T1000 (cell line): ENCODE results near the gene LTC4S.
A peak's percentile ranks its signal among the peaks of the same experiment; 100 is the strongest.

Source experiments
- DNase-seq: peaks from one replicate; lab custom pipeline; 2025; ENCODE audit warnings: mixed read lengths; lab: John Stamatoyannopoulos, UW

Gene LTC4S

DNA sequence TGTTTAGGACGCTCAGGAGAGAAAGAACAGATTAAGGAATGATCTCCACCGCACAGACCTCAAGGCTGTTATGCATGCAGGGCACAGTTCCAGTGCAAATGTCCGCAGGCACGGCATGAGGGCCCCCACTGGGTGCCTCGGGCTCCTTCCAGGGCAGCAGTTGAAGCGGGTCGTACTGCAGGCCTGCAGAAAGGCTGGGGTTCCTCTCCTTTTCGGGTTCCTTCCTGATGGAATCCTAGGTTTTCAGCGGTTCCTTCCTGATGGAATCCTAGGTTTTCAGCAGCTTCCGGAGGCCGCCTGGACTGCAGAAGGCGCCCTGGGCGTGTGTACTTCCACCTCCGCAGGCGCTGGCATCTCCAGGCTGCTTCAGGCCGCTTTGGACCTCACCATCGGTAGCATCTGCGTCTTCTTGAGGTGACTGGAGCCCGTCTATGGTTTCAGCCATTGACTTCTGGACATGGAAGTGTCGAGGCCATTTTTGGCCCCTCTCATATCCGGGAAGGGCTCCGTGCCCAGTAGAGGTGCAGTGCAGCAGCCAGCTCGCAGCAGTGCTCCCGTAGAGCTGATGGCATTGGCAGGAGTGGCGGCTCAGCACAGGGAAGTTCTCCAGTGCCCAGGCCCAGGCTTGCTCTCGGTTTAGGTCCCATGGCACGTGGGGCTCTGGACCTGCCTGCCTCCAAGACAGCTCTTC, 18.5 kb downstream of the LTC4S start:
- no peak for DNase-seq

DNA sequence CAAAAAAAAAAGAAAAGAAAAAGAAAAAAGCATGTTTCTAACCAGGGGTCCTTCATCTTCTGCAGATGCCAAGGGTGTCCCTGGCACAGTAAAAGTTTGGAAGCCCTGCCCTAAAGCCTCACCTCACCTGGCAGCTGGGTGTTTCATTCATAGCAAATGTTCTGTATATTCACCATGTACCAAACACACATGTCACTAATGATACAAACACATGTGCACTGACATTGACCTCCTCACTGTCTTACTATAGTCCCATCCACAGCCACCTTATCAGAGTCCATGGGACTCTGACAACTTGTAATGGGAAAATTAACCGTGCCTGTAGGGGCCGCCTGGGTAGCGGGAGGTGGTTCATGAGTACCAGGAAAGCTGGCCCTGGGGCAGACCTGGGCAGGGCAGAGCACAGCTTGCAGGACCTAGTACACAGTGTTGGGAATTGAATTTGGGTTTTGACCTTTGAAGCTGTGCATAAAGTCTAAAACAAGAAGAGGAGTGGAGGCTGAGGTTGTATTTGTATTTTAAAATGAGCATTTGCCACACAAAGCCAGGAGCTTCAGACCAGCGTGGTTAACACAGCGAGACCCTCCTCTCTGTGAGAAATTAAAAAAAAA, 19.3 kb downstream of the LTC4S start:
- no peak for DNase-seq

DNA sequence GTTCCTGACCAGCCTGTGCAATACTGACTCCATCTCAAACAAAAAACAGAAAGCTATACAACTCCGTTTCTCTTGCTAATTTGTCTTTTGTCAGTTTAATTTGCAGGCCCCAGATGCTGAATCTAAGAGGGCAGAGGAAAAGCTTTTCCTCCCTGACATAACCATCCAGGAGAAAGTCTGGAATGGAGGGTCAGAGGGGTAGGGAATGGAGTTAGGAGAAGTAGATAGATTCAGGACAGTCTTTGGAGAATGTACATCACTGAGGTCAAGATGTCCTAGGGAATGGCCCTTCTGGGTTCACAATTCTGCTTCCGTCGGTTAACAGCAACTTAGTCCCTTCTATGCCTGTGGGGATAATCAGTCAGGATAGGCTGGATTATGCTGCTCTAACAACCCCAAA, 20.3 kb downstream of the LTC4S start:
- no peak for DNase-seq

DNA sequence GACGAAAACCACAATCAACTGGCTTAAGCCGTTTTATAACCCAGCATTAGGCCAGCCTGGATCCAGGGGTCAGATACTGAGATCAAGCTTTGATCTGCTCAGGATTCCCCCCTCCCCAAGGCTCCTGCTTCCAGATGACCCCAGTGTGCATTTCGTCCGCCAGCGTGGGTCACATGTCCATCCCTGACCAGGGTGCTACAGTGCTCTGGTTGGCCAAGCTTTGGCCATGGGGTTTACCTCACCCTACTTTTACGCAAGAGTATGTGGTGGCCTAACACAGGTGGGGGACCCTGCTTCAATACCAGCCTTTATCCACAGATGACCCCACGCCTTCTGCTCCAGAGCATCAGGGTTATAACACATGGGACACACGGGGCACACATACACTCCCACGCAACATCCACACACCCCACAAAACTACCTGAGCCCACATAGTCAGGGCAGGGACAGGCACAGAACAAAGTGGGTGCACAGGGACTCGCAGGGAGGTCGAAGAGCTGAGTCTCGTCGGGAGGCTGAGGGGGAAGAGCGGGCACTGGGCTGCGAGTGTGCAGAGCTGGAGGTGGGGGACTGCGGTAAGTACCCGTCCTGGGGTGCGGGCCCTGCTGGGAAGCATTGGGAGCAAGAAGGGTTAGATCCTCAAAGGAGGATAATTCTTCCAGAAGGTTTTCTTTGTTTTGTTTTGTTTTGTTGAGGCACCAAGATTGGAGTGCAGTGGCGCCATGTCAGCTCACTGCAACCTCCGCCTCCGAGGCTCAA, 21.9 kb downstream of the LTC4S start:
- DNase-seq: no peak

DNA sequence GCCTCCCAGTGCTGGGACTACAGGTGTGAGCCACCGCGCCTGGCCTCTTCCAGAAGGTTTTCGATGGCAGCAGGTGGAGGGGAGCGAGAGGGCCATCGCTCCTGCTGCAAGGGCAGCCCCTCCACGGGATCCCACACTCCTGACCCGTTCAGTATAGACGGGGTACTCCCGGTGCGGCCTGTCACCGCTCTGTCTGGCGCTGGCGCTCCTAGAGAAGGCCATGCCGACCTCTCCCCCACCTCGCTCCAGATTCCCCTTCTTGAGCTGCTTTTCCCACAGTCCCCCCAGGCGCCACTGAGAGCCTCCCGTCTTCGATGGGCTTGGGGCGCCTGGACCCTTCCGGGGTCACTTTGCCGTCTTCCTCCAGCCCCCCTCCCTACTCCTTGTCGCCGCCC, 22.6 kb downstream of the LTC4S start:
- no peak for DNase-seq

DNA sequence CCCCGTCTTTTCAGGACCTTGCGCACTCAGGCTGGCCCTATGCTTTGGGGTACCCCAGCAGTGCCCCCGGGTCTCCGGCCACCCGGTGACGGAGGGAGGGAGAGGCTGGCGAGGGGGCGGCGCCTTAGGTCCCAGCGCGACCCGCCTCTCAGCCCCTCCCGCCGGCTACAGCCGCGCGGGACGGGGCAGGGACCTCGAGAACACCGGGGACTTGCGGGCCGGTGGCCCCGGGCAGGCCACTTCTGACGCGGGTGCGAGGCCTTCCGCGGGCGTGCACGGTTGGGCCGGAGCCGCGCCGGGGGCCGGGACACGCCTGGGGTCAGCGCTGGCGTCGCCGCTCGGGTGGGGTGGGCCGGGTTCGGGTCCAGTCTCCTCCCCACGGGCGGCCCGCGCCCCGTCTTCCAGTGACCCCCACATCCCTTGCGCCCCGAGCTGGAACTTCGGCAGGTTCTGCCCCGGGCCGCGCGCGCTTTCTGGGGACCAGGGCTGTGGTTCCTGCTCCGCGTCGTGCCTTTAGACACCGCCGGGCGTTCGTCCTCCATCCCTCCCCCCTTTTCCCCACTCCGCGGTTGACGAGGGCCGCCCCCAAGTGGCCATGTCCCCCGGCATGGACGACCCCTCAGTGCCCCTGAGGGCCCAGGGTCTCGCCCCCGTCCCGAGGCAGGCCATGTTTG, 23.1 kb downstream of the LTC4S start:
- DNase-seq: no peak

DNA sequence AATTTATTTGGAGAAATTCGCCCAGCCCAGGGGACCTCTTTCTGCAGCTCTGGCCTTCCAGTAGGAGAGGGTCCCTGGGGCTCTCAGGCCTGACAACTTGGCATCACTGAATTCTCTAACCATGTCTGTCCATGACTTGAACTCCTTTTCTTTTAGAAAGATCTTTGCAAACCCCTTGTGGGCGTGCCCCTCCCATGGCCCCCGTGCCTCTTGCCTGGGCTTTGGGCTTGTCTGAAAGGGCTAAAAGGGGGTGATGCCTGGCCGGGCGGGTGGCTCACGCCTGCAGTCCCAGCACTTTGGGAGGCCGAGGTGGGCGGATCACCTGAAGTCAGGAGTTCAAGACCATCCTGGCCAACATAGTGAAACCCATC, 23.7 kb downstream of the LTC4S start:
- no peak for DNase-seq

DNA sequence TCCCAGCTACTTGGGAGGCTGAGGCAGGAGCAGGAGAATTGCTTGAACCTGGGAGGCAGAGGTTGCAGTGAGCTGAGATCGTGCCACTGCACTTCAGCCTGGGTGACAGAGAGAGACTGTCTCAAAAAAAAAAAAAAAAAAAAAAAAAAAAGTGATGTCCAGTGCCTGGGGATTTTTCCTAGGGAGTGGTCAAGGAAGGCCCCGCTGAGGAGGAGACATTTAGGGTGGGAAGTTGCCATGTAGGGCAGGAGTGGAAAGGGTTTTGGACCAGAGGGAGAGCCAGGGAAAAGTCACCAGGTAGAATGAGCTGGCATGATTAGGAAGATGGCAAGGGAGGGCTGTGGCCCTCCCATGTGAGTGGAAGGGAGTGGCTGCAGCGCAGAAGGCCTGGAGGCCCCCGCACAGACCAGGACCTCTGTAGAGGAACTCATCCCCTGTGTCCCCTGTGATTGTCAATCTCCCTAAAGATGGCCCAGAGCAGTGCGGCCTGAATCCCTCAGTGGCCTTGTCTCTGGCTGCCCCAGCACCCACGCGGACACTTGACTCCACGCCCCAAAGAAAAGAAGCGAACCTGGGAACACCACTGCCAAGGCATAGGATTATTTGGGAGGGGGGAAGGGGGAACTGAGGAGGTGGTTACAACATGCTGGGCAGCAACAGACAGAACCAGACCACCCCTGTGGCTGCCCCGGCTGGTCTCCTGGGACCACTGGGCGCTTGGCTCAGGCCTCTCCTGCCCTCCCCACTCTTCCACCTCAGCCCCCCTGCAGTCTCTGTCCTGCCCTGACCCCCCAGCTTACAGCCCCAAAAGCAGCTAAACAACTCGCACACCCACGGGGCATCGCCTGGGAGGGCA, 24.3 kb downstream of the LTC4S start:
- DNase-seq: no peak

DNA sequence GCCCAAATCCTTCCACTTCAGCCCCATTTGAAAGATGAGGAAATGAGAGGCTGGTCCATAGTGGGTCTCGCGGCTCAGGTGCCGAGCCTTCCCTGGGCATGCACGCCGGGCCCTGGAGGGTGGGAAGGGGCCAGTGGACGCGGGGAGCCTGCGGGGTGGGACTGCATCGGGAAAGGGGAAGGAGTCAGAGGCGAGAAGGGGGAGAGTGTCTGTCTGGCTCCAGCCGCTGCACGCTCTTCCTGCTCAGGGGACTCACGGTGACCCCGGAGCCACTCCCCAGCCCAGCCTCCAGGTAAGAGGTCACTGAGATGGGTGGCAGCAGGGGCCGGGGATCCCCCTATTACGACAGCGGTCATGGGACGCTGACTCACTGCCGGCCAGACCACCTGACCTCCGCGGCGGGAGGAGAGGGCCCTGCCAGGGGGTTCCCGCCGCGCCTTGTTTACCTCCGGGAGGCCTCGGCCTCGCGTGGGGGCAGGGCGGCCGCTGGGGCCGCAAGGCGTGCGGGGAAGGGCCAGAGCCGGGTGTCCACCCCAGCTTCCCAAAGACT, 25.0 kb downstream of the LTC4S start:
- DNase-seq: peak; percentile 84

DNA sequence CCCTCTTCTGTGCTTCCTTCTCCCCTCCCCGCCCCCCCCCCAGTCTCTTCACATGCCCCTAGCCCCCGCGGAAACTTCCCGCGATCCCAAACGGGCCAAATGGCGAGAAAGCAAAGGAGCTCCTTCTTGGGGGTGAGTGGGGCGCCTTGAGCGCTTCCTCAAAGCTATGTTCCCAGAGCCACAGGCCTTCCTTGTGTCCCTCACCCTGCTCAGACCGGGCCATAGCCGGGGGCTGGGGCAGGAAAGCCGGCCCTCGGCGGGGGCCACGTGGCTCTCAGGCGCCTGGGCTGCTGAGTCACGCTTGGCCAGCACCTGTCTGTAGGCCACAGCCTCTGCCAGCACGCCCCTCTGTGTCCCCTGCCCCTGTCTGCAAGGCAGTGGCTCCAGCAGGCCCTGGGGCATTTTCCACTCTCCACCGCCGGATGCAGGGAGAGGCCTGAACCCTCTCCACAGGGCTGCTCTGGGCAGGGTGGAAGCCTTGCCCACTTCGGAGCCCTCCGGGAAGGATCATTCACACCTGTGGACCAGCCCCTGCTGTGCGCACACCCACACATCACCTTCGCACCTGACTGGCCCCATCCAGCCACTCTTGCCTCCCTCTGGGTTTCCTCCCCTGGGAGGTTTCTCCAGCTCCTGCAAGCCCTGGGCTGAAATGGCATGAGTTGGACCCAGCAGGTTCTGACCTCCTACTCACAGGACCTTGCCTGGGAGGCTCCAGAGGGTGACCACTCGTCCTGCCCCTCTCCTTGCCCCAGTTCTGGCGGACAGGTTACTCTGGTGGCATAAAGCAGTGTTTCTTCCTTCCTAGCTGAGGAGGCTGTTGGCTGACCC, 25.7 kb downstream of the LTC4S start:
- peak; percentile 51 for DNase-seq

DNA sequence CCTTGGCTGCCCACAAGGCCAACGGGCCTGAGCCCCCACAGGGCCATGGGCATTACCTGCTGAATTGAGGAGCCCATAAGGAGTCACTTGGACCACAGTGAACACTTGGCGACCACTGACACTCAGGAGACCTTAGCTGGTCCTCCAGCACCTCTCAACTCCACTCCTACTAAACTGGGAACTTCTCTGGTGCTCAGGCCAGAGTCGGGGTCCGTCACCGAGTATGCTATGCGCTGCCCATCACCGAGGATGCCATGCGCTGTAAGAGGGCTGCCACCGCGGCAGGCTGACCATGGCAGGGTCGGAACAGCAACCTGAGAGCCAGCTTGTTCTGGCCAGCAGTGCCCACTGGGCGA, 26.3 kb downstream of the LTC4S start:
- DNase-seq: no peak

DNA sequence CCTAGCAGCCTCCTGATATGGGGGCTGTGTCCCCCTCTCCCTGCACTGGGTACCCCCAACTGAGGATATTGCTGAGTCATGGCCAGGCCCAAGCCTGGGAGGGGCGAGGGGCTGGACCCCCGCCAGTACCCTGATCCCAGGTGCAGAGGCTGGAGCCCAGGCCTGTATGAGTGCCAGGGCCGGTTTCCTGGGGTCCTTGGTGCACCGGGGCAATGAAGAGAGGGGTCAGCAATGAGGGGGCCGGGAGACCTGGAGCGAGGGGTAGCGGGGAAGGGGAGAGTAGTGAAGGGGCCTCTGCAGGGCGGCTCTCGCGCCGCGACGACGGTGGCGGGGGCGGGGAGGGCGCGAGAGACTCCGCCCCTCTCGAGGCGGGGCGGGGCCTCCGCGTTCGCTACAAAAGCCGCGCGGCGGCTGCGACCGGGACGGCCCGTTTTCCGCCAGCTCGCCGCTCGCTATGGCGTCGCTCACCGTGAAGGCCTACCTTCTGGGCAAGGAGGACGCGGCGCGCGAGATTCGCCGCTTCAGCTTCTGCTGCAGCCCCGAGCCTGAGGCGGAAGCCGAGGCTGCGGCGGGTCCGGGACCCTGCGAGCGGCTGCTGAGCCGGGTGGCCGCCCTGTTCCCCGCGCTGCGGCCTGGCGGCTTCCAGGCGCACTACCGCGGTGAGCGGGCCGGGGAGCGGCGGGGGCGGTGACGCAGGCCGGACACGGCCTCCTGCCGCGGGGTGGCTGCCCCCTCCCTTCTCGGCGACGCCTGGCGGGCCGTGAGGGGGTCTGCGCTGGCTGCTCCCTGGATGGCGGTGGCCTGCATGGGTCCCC, 26.9 kb downstream of the LTC4S start, which contains the start of gene SQSTM1:
Gene SQSTM1, plus strand, starts transcription at position 423 of the 815 bp plus-strand sequence. Its CDS starts 32 bp downstream, at position 455.
- DNase-seq: peak; percentile 59

DNA sequence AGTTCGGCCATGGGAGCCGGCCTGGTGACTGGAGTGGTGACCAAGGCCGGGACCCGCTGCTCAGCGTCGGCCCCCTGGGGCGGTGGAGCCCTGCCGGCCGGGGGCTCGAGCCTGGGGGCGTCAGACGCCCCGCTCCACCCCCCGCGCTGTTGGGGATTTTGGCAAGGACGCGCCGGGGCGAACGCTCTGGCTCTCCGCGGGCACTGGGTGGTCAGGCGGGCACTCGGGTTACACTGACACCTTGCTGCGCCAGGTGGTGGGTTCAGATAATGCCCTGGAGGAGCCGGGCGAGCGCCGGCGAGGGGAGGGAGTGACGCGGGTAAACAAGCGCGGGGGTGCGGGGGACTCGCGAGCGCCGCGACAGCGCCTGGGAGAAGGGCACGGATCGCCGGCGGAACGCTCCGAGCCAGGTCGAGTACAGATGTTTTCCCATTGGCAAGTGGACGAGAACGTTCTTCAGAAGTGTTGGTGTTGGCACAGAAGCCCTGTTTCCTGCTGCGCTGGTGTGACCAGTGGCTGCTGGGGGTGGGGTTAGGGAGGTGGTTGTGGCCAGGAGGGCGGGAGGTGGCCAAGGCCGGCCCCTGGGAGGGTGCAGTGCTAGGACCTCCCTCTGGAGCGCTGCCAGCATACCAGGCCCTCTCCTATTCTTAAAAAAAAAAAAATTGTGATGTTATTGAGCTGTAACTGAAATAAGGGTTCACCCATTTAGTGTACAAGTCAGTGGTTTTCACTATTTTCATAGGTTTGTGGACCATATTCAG, 27.7 kb downstream of the LTC4S start:
- DNase-seq: peak; percentile 76

DNA sequence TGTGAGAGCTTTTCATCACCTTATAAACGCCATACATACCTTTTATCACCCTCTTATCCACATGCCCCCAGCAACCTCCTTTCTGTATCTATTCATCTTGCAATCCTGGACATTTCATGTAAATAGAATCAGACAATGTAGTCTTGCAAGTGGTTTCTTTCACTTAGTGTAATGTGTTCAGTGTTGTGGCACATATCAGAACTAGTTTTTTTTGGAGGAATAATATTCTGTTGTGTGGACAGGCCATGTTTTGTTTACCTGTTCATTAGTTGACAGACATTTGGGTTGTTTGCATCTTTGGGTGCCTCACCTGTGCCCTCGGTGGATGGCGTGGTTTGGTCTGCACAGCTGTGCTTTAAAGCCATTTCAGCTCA, 28.3 kb downstream of the LTC4S start:
- DNase-seq: no peak

DNA sequence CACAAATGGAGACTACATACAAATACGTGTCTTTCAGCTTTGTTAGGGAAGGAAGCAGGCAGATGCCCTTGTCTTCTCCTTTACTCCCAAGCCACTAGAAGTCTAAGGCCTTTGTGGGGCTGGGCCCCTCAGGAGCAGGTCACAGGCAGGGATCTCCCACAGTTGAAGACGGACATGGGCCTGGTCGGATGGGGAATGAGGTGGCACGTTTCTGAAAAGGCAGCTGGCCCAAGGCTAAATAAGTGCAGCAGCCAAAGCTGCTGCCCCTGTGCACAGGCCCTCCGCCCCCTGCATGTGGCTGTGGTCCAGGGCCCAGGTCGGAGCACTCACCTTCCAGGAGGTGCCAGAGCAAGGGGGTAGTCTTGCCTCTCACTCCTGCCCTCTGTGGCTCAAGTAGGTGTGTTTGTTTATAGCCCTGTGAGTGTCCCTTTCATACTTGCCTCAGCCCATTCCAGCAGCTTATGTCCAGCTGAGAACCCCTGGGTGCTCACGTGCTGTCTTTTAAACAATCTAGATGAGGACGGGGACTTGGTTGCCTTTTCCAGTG, 28.7 kb downstream of the LTC4S start:
- no peak for DNase-seq

DNA sequence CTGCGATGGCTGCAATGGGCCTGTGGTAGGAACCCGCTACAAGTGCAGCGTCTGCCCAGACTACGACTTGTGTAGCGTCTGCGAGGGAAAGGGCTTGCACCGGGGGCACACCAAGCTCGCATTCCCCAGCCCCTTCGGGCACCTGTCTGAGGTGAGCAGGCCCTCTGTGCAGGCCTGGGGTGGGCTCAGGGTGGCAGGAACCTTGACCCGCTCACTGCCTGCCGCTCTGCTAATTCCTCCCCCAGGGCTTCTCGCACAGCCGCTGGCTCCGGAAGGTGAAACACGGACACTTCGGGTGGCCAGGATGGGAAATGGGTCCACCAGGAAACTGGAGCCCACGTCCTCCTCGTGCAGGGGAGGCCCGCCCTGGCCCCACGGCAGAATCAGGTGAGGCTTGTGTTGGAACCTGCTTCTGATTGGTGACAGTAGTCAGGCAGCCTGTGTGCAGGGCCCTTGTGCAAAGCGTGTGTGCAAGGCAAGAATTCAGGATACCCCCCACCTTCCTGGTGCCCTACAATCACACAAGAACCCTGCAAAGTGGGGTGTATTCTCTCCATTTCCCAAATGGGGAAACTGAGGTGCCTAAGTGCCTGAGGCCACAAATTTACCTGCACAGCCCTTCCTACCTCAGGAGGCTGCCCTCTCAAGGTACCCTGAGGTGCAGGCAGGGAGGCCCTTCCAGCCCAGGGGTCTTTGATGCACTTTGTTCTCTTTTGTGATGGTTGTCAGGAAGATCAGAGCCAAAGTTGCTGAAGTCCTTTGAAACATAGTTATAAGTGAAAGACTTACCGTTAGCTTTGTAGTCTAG, 30.4 kb downstream of the LTC4S start:
- no peak for DNase-seq

DNA sequence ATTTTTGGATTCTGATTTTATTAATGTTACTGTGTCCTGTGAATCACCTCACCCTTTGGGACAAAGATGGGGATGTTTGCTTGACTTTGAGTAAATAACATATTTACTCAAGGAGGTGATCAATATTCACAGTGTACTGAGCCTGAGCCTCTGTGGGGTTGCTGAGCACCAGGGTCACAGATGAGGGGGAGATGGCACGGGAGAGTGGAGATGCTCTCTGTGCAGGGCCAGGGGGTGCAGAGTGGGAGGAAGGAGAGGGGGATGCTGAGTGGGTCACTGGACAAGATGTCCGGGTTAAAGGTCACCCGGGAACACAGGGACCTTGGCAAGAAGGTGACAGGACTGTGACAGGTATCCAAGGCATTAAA, 30.9 kb downstream of the LTC4S start:
- no peak for DNase-seq

DNA sequence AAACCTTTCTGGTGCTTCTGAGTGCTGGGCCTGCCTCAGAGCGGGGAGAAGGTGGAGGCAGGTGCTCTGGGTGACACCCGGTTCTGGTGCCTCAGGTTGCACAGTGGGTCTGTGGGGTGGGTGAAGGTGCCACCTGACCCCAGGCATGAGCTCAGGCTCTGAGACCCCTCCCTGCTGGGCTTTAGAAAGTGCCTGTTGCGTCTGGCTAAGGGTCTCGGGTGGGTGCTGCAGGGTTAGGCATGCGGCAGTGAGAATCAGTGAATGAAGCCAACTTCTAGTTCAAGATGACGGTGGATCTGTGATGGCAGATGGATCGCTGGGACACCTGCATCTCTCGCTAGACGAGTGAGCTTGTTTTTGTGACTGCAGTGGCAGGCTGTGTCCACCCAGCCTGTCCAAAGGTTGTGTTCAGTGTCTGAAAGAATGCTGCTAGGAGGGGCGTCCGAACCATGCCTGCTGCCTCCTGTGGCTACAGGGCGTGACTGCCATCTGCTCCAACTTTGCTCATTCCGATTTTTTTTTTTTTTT, 31.9 kb downstream of the LTC4S start:
- no peak for DNase-seq
